Activated T-cell treated with anti-CD3 and anti-CD28 coated beads, Interleukin-2, amount 50 U/mL, for 4 hours (primary cell): Measurements from ENCODE around the gene HEATR5A. TPM values are rescaled to one million over a fixed set of nuclear protein-coding genes. Genes with fewer than 3 reads are reported as not detected.
"Not testable (repeated sequence)": the region's sequence is repeated elsewhere in the genome, so short reads cannot be mapped to it uniquely, and the experiment has no call there.

Experiments used
- ATAC-seq, 2 donors: fragments of 200-7000 bp; cut with Tn5 transposase; one replicate each; pipeline ENCODE4 v1.10.0; 2021
- DNase-seq: peaks from one replicate; pipeline ENCODE4 v3.0.0-alpha.2; 2020
- H3K27me3 Mint-ChIP-seq: one replicate; pipeline ENCODE4 v1.8.0; 2021; ENCODE audit warnings: low read depth, mixed read lengths
- H3K36me3 Mint-ChIP-seq: one replicate; pipeline ENCODE4 v1.8.0; 2022; ENCODE audit warnings: mixed read lengths; ENCODE audit not compliant: insufficient read depth
- H3K4me1 Mint-ChIP-seq: one replicate; pipeline ENCODE4 v1.8.0; 2021; ENCODE audit warnings: low read depth, mixed read lengths
- H3K4me3 Mint-ChIP-seq: one replicate; pipeline ENCODE4 v1.8.0; 2021; ENCODE audit warnings: mild to moderate bottlenecking, moderate library complexity, mixed read lengths
- H3K9me3 Mint-ChIP-seq: one replicate; pipeline ENCODE4 v1.8.0; 2021; ENCODE audit warnings: mixed read lengths
- total RNA-seq, 3 donors: library from RNA; stranded (reverse); gene quantifications; one replicate each; pipeline ENCODE4 v1.2.1, GENCODE V29; 2021

The HEATR5A gene
- total RNA-seq, 3 donors from 2014 or later, result 10.7 to 13.0 (median 12.0) TPM

GRCh38 chr14:31341280-31341679 is 79.1 kb downstream of the HEATR5A start:
- H3K4me1 Mint-ChIP-seq, result no peaks in the 10 kb centered on the region
- peaks cover 15% of the 10 kb centered on the region for H3K36me3 Mint-ChIP-seq
- H3K9me3 Mint-ChIP-seq, result no peaks in the 10 kb centered on the region
- no peak overlapping the region for H3K4me3 Mint-ChIP-seq
- H3K27me3 Mint-ChIP-seq, result no peaks in the 10 kb centered on the region
- ATAC-seq, result no peak
- no peak for DNase-seq

GRCh38 chr14:31340297-31341063 is 79.9 kb downstream of the HEATR5A start:
- H3K4me3 Mint-ChIP-seq, result no peak overlapping the region
- ATAC-seq, result no peak
- H3K9me3 Mint-ChIP-seq, result no peaks in the 10 kb centered on the region
- no peaks in the 10 kb centered on the region for H3K27me3 Mint-ChIP-seq
- H3K4me1 Mint-ChIP-seq, result no peaks in the 10 kb centered on the region
- no peak for DNase-seq
- peaks cover 12% of the 10 kb centered on the region for H3K36me3 Mint-ChIP-seq

- no peak overlapping the region for H3K4me3 Mint-ChIP-seq
These were observed 80.6 kb downstream of the HEATR5A start for GRCh38 chr14:31339743-31340142.

GRCh38 chr14:31337331-31337730 is 83.0 kb downstream of the HEATR5A start:
- DNase-seq (no peak), ATAC-seq (no peak)
- Mint-ChIP-seq H3K9me3 (peaks cover under 1% of the 10 kb centered on the region), H3K4me1 (no peaks in the 10 kb centered on the region), H3K36me3 (peaks cover 10% of the 10 kb centered on the region), H3K4me3 (no peak overlapping the region), H3K27me3 (no peaks in the 10 kb centered on the region)

More at GRCh38 chr14:31339743-31340142, 80.6 kb downstream of the HEATR5A start:
- no peaks in the 10 kb centered on the region for H3K9me3 Mint-ChIP-seq
- no peaks in the 10 kb centered on the region for H3K4me1 Mint-ChIP-seq
- DNase-seq, result no peak
- peaks cover 12% of the 10 kb centered on the region for H3K36me3 Mint-ChIP-seq
- ATAC-seq, result no peak
- no peaks in the 10 kb centered on the region for H3K27me3 Mint-ChIP-seq

GRCh38 chr14:31336646-31337045 is 83.7 kb downstream of the HEATR5A start:
- Mint-ChIP-seq H3K4me3 (no peak overlapping the region), H3K4me1 (no peaks in the 10 kb centered on the region), H3K27me3 (no peaks in the 10 kb centered on the region), H3K9me3 (peaks cover 7% of the 10 kb centered on the region), H3K36me3 (peaks cover 16% of the 10 kb centered on the region)
- ATAC-seq, result no peak
- DNase-seq, result no peak

GRCh38 chr14:31331395-31331794 is 89.0 kb downstream of the HEATR5A start:
- Mint-ChIP-seq H3K9me3 (peaks cover 13% of the 10 kb centered on the region), H3K36me3 (peaks cover 25% of the 10 kb centered on the region)
- H3K27me3 Mint-ChIP-seq, DNase-seq, H3K4me3 Mint-ChIP-seq, H3K4me1 Mint-ChIP-seq, ATAC-seq: not testable (repeated sequence)

GRCh38 chr14:31329876-31330521 is 90.4 kb downstream of the HEATR5A start:
- not testable (repeated sequence) for H3K4me3 Mint-ChIP-seq, DNase-seq, H3K4me1 Mint-ChIP-seq, ATAC-seq, H3K27me3 Mint-ChIP-seq
- H3K36me3 Mint-ChIP-seq, result peaks cover 23% of the 10 kb centered on the region
- H3K9me3 Mint-ChIP-seq, result peaks cover 13% of the 10 kb centered on the region

- ATAC-seq (no peak), DNase-seq (no peak)
- Mint-ChIP-seq H3K27me3 (no peaks in the 10 kb centered on the region), H3K4me3 (no peak overlapping the region), H3K36me3 (peaks cover 7% of the 10 kb centered on the region), H3K9me3 (peaks cover under 1% of the 10 kb centered on the region), H3K4me1 (no peaks in the 10 kb centered on the region)
These were observed 94.2 kb downstream of the HEATR5A start for GRCh38 chr14:31326111-31326510.

- no peaks in the 10 kb centered on the region for H3K27me3 Mint-ChIP-seq
- H3K4me3 Mint-ChIP-seq, result no peak overlapping the region
- no peaks in the 10 kb centered on the region for H3K9me3 Mint-ChIP-seq
- ATAC-seq (no peak), DNase-seq (no peak)
- H3K4me1 Mint-ChIP-seq, result no peaks in the 10 kb centered on the region
- H3K36me3 Mint-ChIP-seq, result peaks cover 3% of the 10 kb centered on the region
These were observed 96.9 kb downstream of the HEATR5A start for GRCh38 chr14:31323419-31323818.

GRCh38 chr14:31320922-31321766 is 99.2 kb downstream of the HEATR5A start:
- Mint-ChIP-seq H3K4me3 (no peak overlapping the region), H3K4me1 (no peaks in the 10 kb centered on the region), H3K27me3 (no peaks in the 10 kb centered on the region), H3K9me3 (no peaks in the 10 kb centered on the region), H3K36me3 (peaks cover 7% of the 10 kb centered on the region)
- DNase-seq (no peak), ATAC-seq (no peak)

- Mint-ChIP-seq H3K4me3 (no peak overlapping the region), H3K4me1 (no peaks in the 10 kb centered on the region), H3K36me3 (peaks cover 9% of the 10 kb centered on the region), H3K9me3 (no peaks in the 10 kb centered on the region), H3K27me3 (no peaks in the 10 kb centered on the region)
- no peak for DNase-seq
- no peak for ATAC-seq
These were observed 100.1 kb downstream of the HEATR5A start for GRCh38 chr14:31320216-31320615.

- H3K9me3 Mint-ChIP-seq, result no peaks in the 10 kb centered on the region
- H3K27me3 Mint-ChIP-seq, result no peaks in the 10 kb centered on the region
- H3K4me1 Mint-ChIP-seq, result no peaks in the 10 kb centered on the region
- H3K36me3 Mint-ChIP-seq, result peaks cover 9% of the 10 kb centered on the region
- DNase-seq, result no peak
- no peak for ATAC-seq
- no peak overlapping the region for H3K4me3 Mint-ChIP-seq
These were observed 100.6 kb downstream of the HEATR5A start for GRCh38 chr14:31319701-31320100.

- no peak overlapping the region for H3K4me3 Mint-ChIP-seq
- peaks cover 2% of the 10 kb centered on the region for H3K4me1 Mint-ChIP-seq
- DNase-seq (no peak), ATAC-seq (no peak)
- peaks cover 24% of the 10 kb centered on the region for H3K36me3 Mint-ChIP-seq
- no peaks in the 10 kb centered on the region for H3K9me3 Mint-ChIP-seq
- H3K27me3 Mint-ChIP-seq, result no peaks in the 10 kb centered on the region
These were observed 107.4 kb downstream of the HEATR5A start for GRCh38 chr14:31312934-31313333.

- H3K4me3 Mint-ChIP-seq, DNase-seq, H3K9me3 Mint-ChIP-seq, ATAC-seq, H3K4me1 Mint-ChIP-seq, H3K27me3 Mint-ChIP-seq: not testable (repeated sequence)
- H3K36me3 Mint-ChIP-seq, result peaks cover 21% of the 10 kb centered on the region
These were observed 108.0 kb downstream of the HEATR5A start for GRCh38 chr14:31312370-31312769.
